HEK293T (cell line): ENCODE measurements around the gene SLC19A1.

ENCODE experiments used
- ELF4 ChIP-seq: fragments of 450-650 bp; IDR thresholded peaks from 2 replicates; pipeline ENCODE4 v1.6.1; 2017; ENCODE audit warnings: antibody characterized with exemption
- FOXA1 ChIP-seq: fragments of 450-650 bp; IDR thresholded peaks from 2 replicates; pipeline ENCODE4 v1.6.1; 2016; ENCODE audit warnings: mild to moderate bottlenecking
- FOXM1 ChIP-seq: fragments of 450-650 bp; IDR thresholded peaks from 2 replicates; pipeline ENCODE4 v1.6.1; 2017; ENCODE audit warnings: mild to moderate bottlenecking, borderline replicate concordance
- HDGF ChIP-seq: fragments of 450-650 bp; IDR thresholded peaks from 2 replicates; pipeline ENCODE4 v1.6.1; 2017; ENCODE audit warnings: antibody characterized with exemption, borderline replicate concordance
- L3MBTL2 ChIP-seq: fragments of 450-650 bp; conservative IDR thresholded peaks from 2 replicates; pipeline ENCODE4 v1.6.1; 2016; ENCODE audit warnings: mild to moderate bottlenecking
- LEF1 ChIP-seq: fragments of 450-650 bp; IDR thresholded peaks from 2 replicates; pipeline ENCODE4 v1.6.1; 2017; ENCODE audit warnings: mild to moderate bottlenecking, borderline replicate concordance
- PKNOX1 ChIP-seq: fragments of 450-650 bp; IDR thresholded peaks from 2 replicates; pipeline ENCODE4 v1.6.1; 2016
- SUZ12 ChIP-seq: fragments of 450-650 bp; IDR thresholded peaks from 2 replicates; pipeline ENCODE4 v1.6.1; 2016; ENCODE audit warnings: mild to moderate bottlenecking
- ZNF384 ChIP-seq: fragments of 450-650 bp; IDR thresholded peaks from 2 replicates; pipeline ENCODE4 v1.6.1; 2016

DNA sequence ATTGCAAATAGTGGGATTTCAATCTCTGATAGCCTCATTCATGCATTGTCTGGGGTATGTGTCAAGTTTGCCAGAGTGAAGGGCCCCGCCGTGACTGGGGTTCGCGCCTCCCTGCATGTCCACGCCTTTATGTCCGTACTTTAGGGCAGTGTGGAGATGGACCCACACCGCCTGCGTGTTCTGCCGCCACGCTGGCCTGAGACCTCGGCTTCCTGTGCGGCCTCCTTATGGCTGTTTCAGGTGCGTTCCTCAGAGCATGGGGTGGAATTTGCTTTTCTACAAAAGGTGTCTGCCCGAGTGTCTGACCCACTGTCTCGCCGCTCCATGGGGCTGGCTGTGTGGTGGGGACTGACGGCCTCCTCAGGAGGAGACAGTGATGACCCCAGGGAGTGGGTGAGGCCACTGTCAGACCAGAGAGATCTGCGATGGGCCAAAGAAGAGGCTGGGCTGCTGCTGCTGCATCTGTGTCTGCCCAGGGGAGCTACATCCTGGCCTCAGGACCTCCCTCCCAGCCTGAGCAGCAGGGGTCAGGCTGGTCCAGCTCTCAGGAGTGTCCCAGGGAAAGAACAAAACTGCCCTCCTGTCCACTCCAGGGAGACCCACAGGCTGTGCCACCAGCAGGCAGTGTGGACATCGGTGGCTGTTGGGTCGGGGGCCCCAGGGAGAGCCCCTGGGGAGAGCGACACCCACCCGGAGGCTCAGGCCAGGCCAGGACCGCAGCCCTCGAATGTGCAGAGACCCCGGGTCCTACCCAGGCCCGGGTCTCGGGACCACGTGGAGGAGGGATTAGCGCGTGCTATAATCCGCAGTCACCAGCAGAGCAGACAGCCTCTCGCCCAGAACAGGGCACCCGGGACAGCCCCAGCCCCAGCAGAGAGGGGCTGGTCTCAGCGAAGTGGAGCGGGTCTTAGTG, 9.8 kb upstream of the SLC19A1 start:
- TF ChIP-seq SUZ12 = no peak
- TF ChIP-seq FOXA1 = no peak
- TF ChIP-seq FOXM1 = no peak
- no peak for TF ChIP-seq ZNF384
- TF ChIP-seq ELF4 = no peak
- no peak for TF ChIP-seq PKNOX1
- TF ChIP-seq HDGF = no peak
- no peak for TF ChIP-seq L3MBTL2
- TF ChIP-seq LEF1 = no peak
